Measurements from ENCODE around the gene PNPLA2. TPM values are rescaled to one million over a fixed set of nuclear protein-coding genes. Genes with fewer than 3 reads are reported as not detected.

The PNPLA2 gene
- total and polyA plus RNA-seq, 10 of the 15 experiments (the other 5 are each of a cell fraction or from before 2014, with no cell fraction given) = 0.19 to 34.0 (median 8.1) TPM

DNA sequence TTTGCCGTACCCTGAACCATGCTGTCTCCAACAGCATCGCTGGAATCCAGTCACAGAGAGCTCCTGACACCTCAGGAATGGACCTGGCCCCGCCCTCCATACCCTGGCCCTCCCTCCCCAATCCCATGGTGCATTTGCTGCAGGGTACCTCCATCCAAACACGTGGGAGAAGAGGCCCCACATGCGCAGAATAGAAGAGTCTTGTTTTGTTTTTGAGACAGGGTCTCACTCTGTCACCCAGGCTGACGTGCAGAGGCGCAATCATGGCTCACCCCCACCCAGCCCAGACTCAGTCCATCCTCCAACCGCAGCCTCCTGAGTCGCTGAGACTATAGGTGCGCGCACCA is 2.3 kb upstream of the PNPLA2 start:
- POLR2A ChIA-PET = interaction anchor here (1.0 kb wide), 1 partner anchor 93 kb away, joined by 7 read pairs; no protein-coding TSS in a partner anchor
- intact Hi-C loops (cut with micrococcal nuclease; ENCODE audit: unreplicated experiment) = no loop called here
- FAIRE-seq = no peak

More for the DNA sequence above, 2.3 kb upstream of the PNPLA2 start:
- DNase-seq (ENCODE audit: low read depth, low spot score) (no peak), ATAC-seq (no peak)
- no peak overlapping the region for H2AFZ ChIP-seq (ENCODE audit: control insufficient read depth, low read depth, low read length)
- ChIA-PET SMC1A (ENCODE audit: uncharacterized antibody, unreplicated experiment) (no interaction called here), CTCF (no interaction called here), RAD21 (ENCODE audit: unreplicated experiment) (no interaction called here)
- no peaks in the 10 kb centered on the region for H3K9me3 ChIP-seq (replicated peaks; ENCODE audit: control insufficient read depth, insufficient read depth, low read length)
- no peak overlapping the region for H3K4me3 ChIP-seq
- H3K4me2 ChIP-seq (ENCODE audit: control insufficient read depth, insufficient read depth) = no peak overlapping the region
- H4K20me1 ChIP-seq (ENCODE audit: control insufficient read depth, insufficient read depth) = peaks cover 5% of the 10 kb centered on the region
- WGBS (ENCODE audit: insufficient coverage, insufficient replicate concordance, low lambda C conversion rate, missing lambda C conversion rate) = 89% methylated on average over 11 of the region's 11 CpGs
- peaks cover 13% of the 10 kb centered on the region for H3K79me2 ChIP-seq (ENCODE audit: control insufficient read depth, insufficient read depth, low read length)
- no peak for TF ChIP-seq SREBF2 (IDR thresholded peaks at IDR 0.05; ENCODE audit: low read length)
- TF ChIP-seq, protein P1, sequence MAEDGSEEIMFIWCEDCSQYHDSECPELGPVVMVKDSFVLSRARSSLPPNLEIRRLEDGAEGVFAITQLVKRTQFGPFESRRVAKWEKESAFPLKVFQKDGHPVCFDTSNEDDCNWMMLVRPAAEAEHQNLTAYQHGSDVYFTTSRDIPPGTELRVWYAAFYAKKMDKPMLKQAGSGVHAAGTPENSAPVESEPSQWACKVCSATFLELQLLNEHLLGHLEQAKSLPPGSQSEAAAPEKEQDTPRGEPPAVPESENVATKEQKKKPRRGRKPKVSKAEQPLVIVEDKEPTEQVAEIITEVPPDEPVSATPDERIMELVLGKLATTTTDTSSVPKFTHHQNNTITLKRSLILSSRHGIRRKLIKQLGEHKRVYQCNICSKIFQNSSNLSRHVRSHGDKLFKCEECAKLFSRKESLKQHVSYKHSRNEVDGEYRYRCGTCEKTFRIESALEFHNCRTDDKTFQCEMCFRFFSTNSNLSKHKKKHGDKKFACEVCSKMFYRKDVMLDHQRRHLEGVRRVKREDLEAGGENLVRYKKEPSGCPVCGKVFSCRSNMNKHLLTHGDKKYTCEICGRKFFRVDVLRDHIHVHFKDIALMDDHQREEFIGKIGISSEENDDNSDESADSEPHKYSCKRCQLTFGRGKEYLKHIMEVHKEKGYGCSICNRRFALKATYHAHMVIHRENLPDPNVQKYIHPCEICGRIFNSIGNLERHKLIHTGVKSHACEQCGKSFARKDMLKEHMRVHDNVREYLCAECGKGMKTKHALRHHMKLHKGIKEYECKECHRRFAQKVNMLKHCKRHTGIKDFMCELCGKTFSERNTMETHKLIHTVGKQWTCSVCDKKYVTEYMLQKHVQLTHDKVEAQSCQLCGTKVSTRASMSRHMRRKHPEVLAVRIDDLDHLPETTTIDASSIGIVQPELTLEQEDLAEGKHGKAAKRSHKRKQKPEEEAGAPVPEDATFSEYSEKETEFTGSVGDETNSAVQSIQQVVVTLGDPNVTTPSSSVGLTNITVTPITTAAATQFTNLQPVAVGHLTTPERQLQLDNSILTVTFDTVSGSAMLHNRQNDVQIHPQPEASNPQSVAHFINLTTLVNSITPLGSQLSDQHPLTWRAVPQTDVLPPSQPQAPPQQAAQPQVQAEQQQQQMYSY (CRISPR knock-in tag; IDR thresholded peaks at IDR 0.05) = no peak
- peaks cover 4% of the 10 kb centered on the region for H3K4me1 ChIP-seq (ENCODE audit: control insufficient read depth, insufficient read depth, low read length)
- no peaks in the 10 kb centered on the region for H3K27me3 ChIP-seq (replicated peaks in 1 of 2; ENCODE audit: control insufficient read depth in 2 of 2, insufficient read depth in 2 of 2, low read length in 1 of 2)
- no peak overlapping the region for H3K9ac ChIP-seq (ENCODE audit: control insufficient read depth, insufficient read depth, low read length)
- H3K27ac ChIP-seq (ENCODE audit: control insufficient read depth, insufficient read depth) = no peak overlapping the region
- in situ Hi-C loops (cut with MboI) = loop anchor here (25.0 kb wide), 1 partner anchor 1571 kb away; the partner anchor contains the start of gene CD81
- H3K36me3 ChIP-seq (ENCODE audit: control insufficient read depth in 2 of 2, insufficient read depth in 2 of 2, low read length in 1 of 2) = peaks cover 8 to 27% of the 10 kb centered on the region in 2 experiments; a peak in 3 of 4 replicates
- BruUV-seq (replicated peaks) = no TSS peak

All from GM12878 (cell line).